ENCODE data around the gene MST1.

DNA sequence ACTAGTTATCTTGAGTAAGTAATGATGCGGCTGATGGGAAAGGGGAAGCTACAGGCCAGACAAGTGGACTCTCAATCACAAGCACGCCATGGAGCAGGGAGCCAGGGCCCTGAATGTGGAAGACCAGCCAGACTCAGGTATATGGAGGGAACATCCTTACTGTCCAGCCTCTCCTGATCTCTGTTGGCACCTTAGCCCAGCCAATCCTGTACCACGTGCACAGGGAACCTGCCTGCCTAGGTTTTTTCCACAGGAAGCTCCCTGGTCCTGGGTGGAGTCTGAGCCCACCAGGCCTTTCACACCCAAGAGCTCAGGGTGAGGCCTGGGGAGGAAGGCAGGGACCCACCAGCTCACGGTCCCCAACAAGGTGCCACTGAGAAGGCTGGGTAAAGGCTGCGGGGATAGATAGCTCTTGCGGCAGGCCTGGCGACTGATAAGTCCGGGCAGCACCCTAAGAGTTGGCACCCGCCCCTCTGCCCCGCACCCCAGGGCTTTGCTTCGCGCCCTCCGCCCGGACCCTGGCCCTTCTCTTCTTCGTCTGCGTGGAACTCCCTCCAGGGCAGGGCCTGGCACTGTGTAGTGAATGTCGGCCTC lies 16.1 kb downstream of the MST1 start:
- TF ChIP-seq, protein P1, sequence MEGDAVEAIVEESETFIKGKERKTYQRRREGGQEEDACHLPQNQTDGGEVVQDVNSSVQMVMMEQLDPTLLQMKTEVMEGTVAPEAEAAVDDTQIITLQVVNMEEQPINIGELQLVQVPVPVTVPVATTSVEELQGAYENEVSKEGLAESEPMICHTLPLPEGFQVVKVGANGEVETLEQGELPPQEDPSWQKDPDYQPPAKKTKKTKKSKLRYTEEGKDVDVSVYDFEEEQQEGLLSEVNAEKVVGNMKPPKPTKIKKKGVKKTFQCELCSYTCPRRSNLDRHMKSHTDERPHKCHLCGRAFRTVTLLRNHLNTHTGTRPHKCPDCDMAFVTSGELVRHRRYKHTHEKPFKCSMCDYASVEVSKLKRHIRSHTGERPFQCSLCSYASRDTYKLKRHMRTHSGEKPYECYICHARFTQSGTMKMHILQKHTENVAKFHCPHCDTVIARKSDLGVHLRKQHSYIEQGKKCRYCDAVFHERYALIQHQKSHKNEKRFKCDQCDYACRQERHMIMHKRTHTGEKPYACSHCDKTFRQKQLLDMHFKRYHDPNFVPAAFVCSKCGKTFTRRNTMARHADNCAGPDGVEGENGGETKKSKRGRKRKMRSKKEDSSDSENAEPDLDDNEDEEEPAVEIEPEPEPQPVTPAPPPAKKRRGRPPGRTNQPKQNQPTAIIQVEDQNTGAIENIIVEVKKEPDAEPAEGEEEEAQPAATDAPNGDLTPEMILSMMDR (IDR thresholded peaks at IDR 0.05): no peak
- TF ChIP-seq POLR2A (IDR thresholded peaks at IDR 0.05): no peak

Measured in adrenal gland (tissue), 5 donors.